GM19463 (cell line): Measurements from ENCODE around the gene SH3BP5.

Source experiments
- ATAC-seq: cut with Tn5 transposase; IDR thresholded peaks from one replicate; pipeline ENCODE4 v1.9.1; 2021; ENCODE audit warnings: mild to moderate bottlenecking, moderate library complexity; ENCODE audit not compliant: unreplicated experiment

SH3BP5 gene

DNA sequence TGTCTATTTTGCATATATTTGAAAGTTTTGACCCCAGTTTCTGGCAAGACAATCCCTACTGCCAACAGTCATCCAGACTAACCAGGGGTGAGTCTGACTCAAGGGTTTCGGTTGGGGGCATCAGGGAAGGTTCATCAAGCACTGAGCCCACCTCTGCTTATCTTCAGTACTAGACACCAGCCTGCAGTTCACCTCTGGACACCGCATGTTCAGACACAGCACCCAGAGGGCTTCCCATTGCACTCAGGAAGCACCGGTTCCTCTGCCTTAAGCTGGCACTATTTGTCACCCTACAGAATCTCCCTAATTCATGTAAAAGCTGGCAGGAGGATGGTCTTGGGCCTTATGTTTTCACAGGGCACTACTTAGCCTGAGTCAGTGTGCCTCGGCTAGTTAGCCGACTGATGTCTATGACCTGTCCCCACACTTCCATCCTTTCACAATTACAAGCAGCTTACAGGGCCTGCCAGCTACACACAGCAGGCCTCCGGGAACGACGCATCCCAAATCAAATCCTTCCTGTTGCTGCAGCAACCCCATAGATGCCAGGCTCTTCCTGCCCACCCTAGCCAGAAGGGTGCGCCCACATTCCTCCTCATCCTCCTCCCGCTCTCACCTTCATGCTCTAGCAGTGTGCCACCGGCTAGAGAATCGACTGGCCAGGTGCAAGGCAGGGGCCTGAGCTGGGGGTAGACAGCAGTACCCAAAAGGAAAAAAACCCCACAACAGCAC is 52.5 kb downstream of the SH3BP5 start:
- no peak for ATAC-seq

DNA sequence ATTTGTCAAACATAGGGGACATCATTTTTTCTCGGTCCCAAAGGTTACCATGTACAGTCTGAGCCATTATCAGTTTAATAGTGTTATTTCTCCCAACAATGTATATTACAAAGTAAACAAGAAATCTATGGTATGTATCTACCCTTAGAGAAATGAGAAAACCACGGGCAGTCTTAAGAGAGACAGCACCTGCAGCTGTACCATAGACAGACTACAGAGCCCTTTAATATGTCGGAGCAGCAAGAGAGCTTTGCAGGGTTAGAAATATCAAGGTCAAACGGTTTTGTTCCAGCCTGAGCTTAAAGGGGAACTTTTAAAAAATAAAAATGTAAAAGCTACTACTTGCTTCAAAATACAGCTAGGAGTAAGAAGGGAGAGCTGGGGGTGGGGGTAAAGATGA is 53.2 kb downstream of the SH3BP5 start:
- ATAC-seq = no peak

DNA sequence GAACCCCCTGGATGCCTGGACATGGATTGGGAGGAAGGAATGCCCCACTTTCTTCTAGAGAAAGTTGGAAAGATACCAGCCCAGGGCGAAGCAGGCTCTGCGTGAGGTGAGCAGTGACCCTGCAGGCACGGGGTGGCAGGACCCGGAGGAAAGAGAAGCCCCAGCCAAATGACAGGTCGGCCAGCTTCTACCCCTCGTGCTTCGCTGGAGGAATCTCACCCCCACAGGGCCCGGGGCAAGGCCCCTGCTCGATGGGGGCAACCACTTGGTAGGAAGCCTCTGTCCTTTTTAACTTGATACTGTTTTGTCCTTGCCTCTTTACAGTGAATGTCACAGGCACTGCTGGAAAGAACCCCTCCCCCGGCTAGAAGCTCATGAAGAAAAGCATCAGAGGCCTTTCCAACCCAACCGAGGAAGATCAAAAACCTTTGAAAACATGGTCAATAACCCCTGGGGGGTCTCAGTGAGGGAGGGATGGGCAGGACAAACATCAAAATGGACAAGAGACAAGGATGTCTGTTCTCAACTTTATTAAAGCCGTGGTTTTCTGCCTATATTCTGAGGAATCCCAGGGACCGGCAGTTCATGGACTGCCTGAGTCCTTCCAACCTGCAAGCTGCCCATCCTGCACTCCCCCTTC is 54.4 kb downstream of the SH3BP5 start:
- no peak for ATAC-seq

DNA sequence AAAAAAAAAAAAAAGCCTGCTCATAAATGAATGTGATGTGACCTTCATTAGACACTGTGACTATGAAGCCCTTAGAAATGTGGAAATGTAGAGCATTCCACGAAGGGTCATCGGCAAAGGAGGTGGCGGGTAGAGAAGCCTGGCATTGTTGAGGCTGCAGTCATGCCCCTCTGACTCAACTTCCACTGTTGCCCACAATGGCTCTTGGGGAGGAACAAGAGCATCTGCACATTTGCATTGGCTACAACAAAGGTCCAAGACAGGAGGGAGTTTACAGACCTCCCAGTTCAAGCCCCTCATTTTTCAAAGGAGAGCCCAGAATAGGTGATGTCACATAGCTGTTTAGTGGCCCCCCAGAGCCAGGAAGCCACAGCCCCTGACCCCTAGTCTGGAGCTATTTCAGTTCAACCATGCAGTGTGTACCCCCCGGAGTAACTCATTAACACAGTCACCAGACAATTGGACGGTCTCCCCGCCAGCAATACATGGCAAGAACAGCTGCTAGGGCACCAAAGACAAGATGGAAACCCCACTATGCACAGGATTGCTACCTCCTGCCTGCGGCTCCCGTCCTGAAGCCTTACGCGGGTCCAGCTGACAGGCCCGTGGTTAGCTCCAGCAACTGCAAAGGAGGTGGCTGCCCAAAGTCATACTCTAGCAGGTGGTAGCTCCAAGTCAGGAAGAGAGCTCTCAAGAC is 56.2 kb downstream of the SH3BP5 start:
- no peak for ATAC-seq

DNA sequence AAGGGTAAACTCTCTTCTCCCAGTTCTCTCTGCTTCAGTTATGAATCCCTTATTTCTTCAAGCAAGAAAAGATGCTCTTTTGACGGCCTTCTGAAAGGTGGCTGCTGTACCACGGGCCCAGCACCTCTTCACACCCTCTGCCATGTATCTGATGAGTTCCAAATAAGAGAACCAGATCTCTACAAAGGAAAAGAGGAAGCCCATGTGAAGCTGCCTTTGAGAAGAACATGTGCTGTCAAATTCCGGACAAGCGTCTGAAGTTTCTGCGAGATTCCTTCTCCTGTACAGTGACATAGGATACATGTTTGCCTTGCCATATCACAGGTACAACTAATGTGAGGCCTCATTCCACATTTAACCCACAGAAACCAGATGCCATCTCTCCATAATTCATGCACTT is 59.2 kb downstream of the SH3BP5 start:
- no peak for ATAC-seq

DNA sequence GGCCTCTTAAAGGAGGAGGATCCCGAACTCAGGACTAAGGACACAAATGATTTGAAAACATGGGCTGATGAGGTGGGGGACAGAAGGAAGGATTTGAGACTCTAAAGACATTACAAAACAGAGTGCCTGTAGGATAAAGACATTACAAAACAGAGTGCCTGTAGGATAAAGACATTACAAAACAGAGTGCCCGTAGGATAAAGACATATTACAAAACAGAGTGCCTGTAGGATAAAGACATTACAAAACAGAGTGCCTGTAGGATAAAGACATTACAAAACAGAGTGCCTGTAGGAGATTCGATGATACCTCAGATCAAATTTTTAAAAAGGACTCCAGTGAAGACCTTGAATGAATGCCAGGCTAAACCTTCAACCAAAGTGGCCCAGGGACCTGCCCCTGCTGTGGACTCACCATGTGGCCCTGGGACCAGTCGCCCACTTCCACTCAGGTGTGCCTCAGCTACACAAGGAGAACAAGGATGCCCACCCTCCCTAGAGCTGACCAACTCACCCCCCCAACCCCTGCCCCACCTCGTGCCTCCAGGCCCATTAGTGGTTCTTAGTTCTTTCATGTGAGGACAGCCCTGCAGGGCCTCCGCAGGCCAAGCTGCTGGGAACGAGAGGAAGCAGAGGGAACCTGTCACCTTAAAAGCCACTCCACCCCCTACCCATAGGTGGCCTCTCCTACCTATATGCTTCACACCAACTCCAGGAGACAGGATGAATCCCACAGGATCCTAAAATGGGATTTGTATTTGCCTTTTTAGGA is 59.8 kb downstream of the SH3BP5 start:
- no peak for ATAC-seq

DNA sequence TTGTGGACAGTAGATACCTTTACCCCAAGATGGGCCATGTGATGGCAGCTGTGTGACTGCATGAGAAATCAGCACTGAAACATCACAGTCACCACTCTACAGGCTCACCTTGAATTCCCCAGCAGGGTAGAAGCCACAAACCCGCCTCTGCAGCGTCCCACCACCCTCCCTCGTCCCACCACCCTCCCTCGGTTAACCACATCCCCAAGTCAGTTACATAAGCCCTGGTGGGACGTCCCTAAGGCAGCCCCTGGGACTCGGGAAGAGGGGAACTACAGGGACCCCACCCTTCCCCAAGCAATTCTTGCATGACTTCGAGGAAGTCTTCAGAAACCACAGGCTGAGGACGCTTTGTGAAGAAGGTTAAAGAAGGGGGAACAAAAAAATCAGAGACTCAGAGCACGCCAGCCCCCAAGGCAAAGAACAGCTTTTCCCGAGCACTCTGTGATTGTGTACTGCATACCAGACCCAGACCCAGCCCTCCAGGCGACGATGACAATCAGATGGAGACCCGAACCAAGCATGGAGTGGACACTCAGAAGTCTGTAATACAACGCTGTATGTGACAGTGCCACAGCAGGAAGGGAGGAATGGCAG is 60.5 kb downstream of the SH3BP5 start:
- peak; percentile 70 for ATAC-seq

DNA sequence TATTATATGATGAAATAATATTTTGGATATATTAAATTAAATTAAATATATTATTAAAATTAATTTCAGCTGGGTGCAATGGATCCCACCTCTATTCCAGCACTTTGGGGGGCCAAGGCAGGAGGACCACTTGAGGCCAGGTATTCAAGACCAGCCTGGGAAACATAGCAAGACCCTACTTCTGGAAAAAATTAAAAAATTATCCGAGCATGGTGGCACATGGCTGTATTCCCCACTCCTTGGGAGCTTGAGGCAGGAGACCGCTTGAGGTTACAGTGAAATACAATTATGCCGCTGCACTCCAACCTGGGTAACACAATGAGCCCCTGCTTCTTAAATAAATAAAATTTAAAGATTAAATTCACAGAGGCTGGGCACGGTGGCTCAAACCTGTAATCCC is 61.4 kb downstream of the SH3BP5 start:
- ATAC-seq = no peak

DNA sequence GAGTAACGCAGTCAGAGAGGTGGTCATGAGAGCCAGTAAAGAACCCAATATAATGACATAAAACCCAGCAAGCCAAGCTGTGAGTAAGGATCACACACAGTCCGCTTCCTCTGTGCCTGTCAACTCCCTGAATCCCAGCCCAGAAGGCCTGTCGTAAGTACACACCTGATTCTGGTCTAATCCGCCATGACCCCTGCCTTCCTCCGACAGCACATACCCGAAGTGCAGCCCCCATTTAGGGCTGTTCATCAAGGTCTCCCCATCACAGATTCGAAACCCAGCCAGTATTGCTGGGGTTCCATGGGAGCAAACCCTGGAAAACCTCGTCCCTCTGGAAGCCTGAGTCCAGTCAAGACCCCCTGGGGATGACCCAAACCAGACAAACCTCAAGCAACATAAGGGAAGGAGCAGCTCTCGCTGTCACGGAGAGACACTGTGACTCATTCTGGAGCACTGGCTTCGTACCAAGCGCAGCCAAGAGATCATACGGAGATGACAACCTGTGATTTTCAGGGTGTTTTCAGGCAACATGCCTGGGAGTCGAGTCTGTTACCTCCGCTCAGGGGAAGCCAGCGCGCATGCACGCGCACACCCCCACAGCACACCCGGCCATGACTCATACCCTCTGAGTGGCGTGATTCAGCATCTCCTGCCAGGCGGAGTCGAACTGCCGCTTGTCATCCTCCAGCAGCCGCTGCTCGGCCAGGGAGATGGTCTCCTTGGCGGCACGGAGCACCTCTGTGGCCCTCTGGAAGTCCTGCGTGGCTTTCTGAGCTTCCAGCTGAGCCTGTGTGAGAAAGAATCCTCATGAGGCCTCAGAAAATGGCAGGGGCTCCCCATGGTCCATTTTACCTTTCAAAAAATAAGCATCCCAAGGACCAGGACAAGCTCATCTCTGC is 63.0 kb downstream of the SH3BP5 start:
- ATAC-seq = peak; percentile 59

DNA sequence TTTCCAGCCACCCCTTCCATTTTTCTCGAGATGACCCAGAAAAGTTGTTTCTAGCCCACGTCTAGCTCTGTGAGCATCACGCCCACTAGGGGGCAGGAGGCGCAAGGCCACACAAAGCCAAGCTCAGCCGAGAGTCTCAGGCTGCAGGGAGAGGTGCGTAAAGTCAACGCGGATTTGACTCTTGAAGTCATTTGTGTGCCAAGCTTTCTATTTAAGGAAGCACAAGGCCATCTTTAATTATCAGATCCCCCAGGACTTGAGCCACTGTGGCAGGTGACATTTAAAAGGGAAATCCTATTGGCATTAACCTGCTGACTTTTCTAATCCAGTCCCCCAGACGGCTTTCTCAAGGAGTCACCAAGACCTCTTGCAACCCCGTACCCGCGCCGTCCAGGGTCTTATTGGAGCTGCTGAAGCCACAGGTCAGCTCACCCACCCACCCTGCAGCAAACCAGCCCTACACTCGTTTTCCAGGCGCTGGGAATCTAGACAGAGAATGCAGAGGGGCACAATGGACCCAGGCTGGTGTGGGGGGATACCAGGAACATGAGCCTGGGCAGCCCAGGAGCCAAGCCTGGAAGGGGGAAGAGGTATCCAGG is 64.3 kb downstream of the SH3BP5 start:
- ATAC-seq = peak; percentile 39

DNA sequence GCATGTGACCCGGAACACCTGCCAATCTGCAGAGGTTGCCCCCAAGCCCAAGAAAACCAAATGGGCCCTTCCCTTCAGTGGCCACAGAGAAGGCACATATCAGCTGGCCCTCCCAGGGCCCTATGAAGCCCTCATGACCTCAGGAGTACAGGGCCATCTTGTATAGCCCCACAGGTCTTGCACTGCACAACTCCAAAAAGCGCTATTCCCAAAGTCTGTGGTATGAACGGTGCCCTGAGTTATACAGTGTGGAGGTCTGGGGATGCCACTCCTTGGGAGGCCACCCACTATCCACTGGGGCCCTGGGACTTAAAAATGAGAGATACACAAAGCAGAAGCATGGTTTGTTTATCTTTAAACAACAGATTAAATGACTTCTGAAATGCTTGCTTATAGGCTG is 64.9 kb downstream of the SH3BP5 start:
- ATAC-seq = no peak

DNA sequence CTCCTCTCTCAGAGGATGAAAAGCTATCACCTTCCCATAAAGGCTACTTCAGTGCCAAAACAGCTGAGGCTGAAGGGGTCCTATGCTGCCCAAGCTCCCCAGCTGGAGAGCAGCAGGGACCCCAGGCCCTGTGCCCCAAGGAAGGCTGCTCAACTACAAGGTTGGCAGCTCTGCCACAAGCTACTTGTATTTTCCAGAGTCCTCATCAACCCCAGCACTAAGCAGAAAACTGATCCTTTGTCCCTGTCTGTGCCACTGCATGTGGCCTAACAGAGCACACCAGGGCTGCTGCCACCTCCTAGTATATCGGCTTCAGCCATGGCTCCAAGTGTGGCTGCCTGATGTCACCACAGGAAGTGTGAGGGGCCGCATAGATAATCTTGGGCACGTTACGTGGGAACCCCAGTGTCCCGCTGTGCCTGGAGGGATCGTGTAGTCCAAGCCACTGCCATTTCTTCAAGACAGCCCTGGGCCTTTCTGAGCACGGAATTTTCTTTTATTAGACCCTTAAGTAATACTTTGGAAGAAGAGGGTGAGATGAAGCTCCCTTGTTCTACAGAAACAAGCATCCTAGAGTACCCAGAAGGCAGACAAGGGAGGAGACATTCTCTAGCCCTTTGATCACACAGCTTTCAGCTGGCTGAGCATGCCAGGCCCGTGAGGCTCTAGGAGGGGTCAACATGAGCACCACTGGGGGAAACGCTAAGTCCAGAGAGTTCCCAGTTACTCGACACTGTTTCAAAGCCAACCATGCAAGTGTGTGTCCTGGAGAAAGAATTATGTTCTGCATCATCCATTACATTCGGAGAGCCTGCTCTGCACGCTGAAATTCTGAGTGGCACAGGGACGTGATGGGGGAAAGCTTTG is 65.6 kb downstream of the SH3BP5 start:
- no peak for ATAC-seq

DNA sequence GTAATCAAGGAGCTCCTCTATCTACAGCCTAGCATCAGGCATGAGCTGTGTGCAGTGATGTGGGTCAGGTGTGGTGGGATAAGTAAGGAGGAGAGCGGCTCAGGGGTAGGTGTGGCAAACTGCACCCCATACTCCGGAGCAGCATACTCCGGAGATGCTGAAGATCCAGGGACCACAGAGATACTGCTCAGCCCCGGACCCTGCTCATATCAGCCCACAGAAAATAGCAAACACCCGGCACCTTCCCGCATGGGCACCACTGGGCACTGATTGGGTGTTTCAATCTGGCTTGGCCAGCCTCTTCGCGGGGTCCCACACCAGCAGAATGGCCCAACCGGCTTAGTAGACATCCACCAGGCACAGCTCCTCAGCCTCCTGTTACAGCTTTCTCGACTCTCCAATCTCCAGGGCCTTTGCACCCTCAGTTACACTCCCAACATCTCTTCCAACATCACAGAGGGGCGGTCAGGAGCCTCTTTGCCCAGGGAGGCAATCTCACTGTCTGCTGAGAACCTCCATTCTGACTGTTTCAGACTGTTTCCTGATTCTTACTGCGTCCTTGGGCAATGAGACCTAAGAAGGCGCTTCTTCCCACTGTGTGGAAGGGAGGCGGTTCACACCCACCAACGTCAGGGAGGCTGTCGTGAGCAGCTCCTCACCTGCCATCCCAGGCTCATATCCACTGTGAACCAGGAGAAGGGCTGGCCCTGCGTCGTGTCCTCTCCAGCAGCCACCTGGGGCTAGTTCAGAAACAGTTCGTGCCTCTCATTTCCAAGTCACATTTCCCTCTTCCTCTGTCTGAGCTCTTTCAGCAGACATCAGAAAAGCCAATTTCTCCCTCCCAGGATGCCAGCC is 66.5 kb downstream of the SH3BP5 start:
- ATAC-seq = no peak

DNA sequence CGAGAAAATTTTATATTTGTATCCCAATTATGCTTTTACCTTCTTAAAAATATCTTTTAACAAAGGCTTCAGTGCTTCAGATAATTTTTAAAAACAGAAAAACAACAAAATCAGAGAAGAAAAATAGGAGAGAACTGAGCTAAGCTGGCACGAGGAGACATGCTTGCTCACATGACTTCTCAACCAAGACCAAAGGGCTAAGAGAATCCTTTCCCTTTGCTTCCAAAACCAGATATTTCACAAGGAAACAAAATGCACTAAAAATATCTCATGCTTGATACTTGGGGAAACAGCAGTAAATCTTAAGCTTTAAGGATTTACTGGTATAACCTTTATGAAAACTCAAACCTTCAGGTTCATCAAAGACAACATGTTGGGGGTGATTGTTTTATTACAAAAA is 67.9 kb downstream of the SH3BP5 start:
- ATAC-seq = no peak

DNA sequence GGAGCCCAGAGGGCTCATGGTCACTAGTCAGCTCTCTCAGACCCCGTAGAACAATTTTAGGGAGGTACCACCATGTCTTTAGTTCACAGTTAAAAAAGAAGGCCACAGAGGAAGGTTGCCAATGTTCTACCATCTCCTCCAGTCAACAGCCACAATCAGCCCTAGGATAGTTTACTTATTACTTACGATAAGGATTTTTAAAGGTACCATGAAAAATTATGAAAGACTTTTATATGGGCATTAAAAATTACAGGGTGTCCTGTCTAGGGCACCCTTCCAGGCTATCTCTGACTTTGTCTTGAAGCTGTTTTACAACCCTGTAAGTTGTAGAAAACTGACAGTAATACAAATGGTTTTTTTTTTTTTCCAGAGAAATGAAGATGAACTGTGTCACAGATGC is 68.5 kb downstream of the SH3BP5 start:
- no peak for ATAC-seq

DNA sequence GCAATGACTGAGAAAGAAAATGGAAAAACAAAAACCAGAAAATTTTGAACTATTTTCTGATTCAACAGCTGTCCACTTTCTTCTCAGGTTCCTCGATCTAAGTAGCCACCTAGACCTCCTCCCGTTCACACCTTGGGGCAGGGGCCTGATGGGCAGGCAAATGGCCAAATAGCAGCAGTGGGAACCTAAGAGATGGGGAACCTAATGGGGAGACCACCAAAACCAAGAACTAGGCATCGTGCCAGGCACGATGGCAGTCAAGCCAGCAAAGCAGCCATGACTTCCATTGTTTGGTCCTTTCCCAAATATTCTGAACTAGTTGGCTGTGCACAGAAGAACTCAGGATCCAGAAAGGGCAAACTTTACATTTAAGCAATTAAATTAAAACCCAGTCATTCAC is 69.3 kb downstream of the SH3BP5 start:
- ATAC-seq = no peak

DNA sequence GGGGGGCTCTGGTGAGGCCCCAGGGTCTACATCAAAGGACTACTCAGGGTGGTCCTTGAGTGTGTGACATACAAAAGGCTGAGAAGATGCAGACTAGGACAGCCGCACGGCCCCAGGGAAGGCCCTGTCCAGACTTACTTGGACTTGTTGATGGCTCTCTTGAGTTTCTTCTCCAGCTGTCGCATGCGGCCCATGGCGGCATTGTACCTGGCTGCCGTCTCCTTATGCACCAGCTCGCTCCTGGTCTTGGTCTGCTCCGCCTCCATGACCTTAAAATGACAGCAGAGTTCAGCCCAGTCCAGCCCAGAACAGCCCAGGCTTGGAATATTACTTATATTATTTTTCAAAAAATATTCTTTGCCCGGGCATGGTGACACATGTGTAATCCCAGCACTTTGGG is 70.4 kb downstream of the SH3BP5 start:
- no peak for ATAC-seq

DNA sequence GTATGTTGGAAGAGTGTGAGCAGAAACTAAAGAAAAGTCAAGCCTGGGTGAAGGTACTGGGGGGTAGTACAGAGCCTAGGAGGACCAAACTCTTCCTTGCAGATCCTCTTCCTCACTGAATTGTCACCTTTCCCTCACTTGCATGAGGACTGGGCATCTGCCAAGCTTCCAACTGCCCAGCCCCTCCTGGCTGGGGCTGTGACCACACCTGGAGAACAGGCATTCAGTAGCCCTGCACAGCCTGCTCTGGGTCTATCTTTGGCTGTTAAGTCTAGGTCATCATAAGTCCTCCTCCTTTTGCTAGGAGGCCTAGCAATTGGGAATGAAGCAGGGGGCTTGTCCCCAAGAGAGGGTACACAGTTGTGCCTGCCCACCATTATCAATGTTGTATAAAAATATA is 71.1 kb downstream of the SH3BP5 start:
- ATAC-seq = no peak
